Right lobe of liver (tissue), 4 donors: ENCODE results near the gene RAB30.
"Not testable (repeated sequence)": the region's sequence is repeated elsewhere in the genome, so short reads cannot be mapped to it uniquely, and the experiment has no call there.

ENCODE experiments used
- POLR2A ChIP-seq: fragments of 450-650 bp; IDR thresholded peaks from one replicate; pipeline ENCODE4 v1.6.1; 2017; ENCODE audit warnings: antibody characterized with exemption, mild to moderate bottlenecking
- TF ChIP-seq, protein P1 (sequence below), 4 donors: fragments of 200-600 bp in 3 of 4; fragments of 450-650 bp in 1 of 4; IDR thresholded peaks; one replicate each; pipeline versions ENCODE4 v1.5.1 to v1.8.0; 2016 to 2022; ENCODE audit warnings: antibody characterized with exemption in 4 of 4, mild to moderate bottlenecking in 2 of 4
- donor health status: DM: no; HTN: no; CAD: no.
- donor health status: DM: no; HTN: no; CAD: no.
- donor health status: DM: no; HTN: yes; CAD: no.

DNA sequence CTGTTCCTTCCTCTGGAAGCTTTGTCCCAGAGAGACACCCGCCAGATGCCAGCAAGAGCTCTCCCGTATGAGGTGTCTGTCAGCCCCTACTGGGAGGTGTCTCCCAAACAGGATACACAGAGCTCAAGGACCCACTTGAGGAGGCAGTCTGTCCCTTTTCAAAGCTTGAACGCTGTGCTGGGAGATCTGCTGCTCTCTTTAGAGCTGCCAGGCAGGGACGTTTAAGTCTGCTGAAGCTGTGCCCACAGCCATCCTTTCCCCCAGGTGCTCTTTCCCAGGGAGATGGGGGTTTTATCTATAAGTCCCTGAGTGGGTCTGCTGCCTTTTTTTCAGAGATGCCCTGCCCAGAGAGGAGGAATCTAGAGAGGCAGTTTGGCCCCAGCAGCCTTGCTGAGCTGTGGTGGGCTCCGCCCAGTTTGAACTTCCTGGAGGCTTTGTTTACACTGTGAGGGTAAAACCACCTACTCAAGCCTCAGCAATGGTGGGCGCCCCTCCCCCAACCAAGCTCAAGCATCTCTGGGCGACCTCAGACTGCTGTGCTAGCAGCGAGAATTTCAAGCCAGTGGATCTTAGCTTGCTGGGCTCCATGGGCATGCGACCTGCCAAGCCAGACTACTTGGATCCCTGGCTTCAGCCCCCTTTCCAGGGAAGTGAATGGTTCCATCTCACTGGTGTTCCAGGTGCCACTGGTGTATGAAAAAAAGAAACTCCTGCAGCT, 115.8 kb downstream of the RAB30 start:
- TF ChIP-seq, protein P1, sequence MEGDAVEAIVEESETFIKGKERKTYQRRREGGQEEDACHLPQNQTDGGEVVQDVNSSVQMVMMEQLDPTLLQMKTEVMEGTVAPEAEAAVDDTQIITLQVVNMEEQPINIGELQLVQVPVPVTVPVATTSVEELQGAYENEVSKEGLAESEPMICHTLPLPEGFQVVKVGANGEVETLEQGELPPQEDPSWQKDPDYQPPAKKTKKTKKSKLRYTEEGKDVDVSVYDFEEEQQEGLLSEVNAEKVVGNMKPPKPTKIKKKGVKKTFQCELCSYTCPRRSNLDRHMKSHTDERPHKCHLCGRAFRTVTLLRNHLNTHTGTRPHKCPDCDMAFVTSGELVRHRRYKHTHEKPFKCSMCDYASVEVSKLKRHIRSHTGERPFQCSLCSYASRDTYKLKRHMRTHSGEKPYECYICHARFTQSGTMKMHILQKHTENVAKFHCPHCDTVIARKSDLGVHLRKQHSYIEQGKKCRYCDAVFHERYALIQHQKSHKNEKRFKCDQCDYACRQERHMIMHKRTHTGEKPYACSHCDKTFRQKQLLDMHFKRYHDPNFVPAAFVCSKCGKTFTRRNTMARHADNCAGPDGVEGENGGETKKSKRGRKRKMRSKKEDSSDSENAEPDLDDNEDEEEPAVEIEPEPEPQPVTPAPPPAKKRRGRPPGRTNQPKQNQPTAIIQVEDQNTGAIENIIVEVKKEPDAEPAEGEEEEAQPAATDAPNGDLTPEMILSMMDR (IDR thresholded peaks at IDR 0.05), result not testable (repeated sequence)
- not testable (repeated sequence) for TF ChIP-seq POLR2A
